HEK293 (cell line): ENCODE results near the gene PPP1R36.
"Not testable (repeated sequence)": the region's sequence is repeated elsewhere in the genome, so short reads cannot be mapped to it uniquely, and the experiment has no call there.

Source experiments
- CTCF ChIA-PET: fragments of 350-600 bp; formaldehyde crosslinking; extraction: SDS; loops from one replicate; lab custom pipeline; 2021; ENCODE audit warnings: antibody characterized with exemption; lab: Yijun Ruan, JAX
- POLR2A ChIA-PET: fragments of 300-600 bp; formaldehyde crosslinking; extraction: SDS; loops from one replicate; lab custom pipeline; 2020; ENCODE audit warnings: antibody characterized with exemption, inconsistent platforms; lab: Yijun Ruan, JAX
- H3K27ac ChIP-seq: fragments of 200-500 bp; sonication (Bioruptor generic); 2 replicates; pipeline ENCODE4 v1.5.1; 2014; ENCODE audit warnings: low read depth, low read length, control low read depth, inconsistent platforms; ENCODE audit errors: extremely low read depth
- H3K36me3 ChIP-seq, 2 experiments: fragments of 200-500 bp in 1 of 2; sonication (Bioruptor generic) in 1 of 2; 1 replicate in 1 of 2; 2 replicates in 1 of 2; pipeline ENCODE4 v1.5.1; 2014 to 2017; ENCODE audit warnings: inconsistent platforms in 2 of 2, low read length in 2 of 2; ENCODE audit not compliant: control insufficient read depth in 2 of 2, insufficient read depth in 1 of 2
- H3K4me1 ChIP-seq: fragments of 200-500 bp; sonication (Bioruptor generic); 2 replicates; pipeline ENCODE4 v1.5.1; 2014; ENCODE audit warnings: mild to moderate bottlenecking, low read length, inconsistent platforms; ENCODE audit not compliant: control insufficient read depth, insufficient read depth
- H3K4me3 ChIP-seq: 2 replicates; pipeline ENCODE4 v1.5.1; 2011; ENCODE audit warnings: low read depth, mild to moderate bottlenecking, control low read depth, low read length, moderate library complexity
- H3K9me3 ChIP-seq: fragments of 200-500 bp; sonication (Bioruptor generic); 2 replicates; pipeline ENCODE4 v1.5.1; 2014; ENCODE audit warnings: low read depth, low read length, inconsistent platforms; ENCODE audit not compliant: control insufficient read depth, insufficient read depth
- FEZF1 ChIP-seq: fragments of 450-650 bp; formaldehyde crosslinking; IDR thresholded peaks from 2 replicates; pipeline ENCODE4 v1.5.1; 2016; ENCODE audit warnings: missing biosample characterization, missing genetic modification characterization
- GLI4 ChIP-seq: fragments of 450-650 bp; formaldehyde crosslinking; IDR thresholded peaks from 2 replicates; pipeline ENCODE4 v1.5.1; 2016; ENCODE audit warnings: missing biosample characterization, missing genetic modification characterization
- PRDM10 ChIP-seq: fragments of 450-650 bp; formaldehyde crosslinking; IDR thresholded peaks from 2 replicates; pipeline ENCODE4 v1.5.1; 2016; ENCODE audit warnings: missing biosample characterization, missing genetic modification characterization
- PRDM2 ChIP-seq: fragments of 450-650 bp; formaldehyde crosslinking; IDR thresholded peaks from 2 replicates; pipeline ENCODE4 v1.5.1; 2016; ENCODE audit warnings: missing biosample characterization, missing genetic modification characterization, borderline replicate concordance
- YY2 ChIP-seq: fragments of 450-650 bp; formaldehyde crosslinking; IDR thresholded peaks from 2 replicates; pipeline ENCODE4 v1.5.1; 2016; ENCODE audit warnings: missing biosample characterization, missing genetic modification characterization
- ZNF146 ChIP-seq: fragments of 450-650 bp; formaldehyde crosslinking; IDR thresholded peaks from 2 replicates; pipeline ENCODE4 v1.5.1; 2016; ENCODE audit warnings: missing biosample characterization, missing genetic modification characterization
- ZNF174 ChIP-seq: fragments of 450-650 bp; formaldehyde crosslinking; IDR thresholded peaks from 2 replicates; pipeline ENCODE4 v1.5.0; 2017; ENCODE audit warnings: missing biosample characterization, mild to moderate bottlenecking, missing genetic modification characterization
- ZNF223 ChIP-seq: fragments of 450-650 bp; formaldehyde crosslinking; IDR thresholded peaks from 2 replicates; pipeline ENCODE4 v1.5.1; 2016; ENCODE audit warnings: missing biosample characterization, missing genetic modification characterization
- ZNF23 ChIP-seq: fragments of 450-650 bp; formaldehyde crosslinking; IDR thresholded peaks from 2 replicates; pipeline ENCODE4 v1.5.1; 2016; ENCODE audit warnings: missing biosample characterization, missing genetic modification characterization, borderline replicate concordance
- ZNF302 ChIP-seq: fragments of 450-650 bp; formaldehyde crosslinking; IDR thresholded peaks from 2 replicates; pipeline ENCODE4 v1.5.1; 2016; ENCODE audit warnings: missing biosample characterization, missing genetic modification characterization, low read depth
- ZNF660 ChIP-seq: fragments of 450-650 bp; IDR thresholded peaks from 2 replicates; pipeline ENCODE4 v1.5.1; 2018; ENCODE audit warnings: missing biosample characterization, mild to moderate bottlenecking, missing genetic modification characterization
- ZNF677 ChIP-seq: fragments of 450-650 bp; IDR thresholded peaks from 2 replicates; pipeline ENCODE4 v1.5.0; 2018; ENCODE audit warnings: missing biosample characterization, mild to moderate bottlenecking, missing genetic modification characterization, moderate library complexity
- ZNF768 ChIP-seq: fragments of 450-650 bp; formaldehyde crosslinking; IDR thresholded peaks from 2 replicates; pipeline ENCODE4 v1.5.1; 2018; ENCODE audit warnings: missing biosample characterization, mild to moderate bottlenecking, missing genetic modification characterization
- ZXDB ChIP-seq: fragments of 450-650 bp; formaldehyde crosslinking; IDR thresholded peaks from 2 replicates; pipeline ENCODE4 v1.5.1; 2016; ENCODE audit warnings: missing biosample characterization, missing genetic modification characterization

PPP1R36 gene

GRCh38 chr14:64566651-64567122, 16.9 kb downstream of the PPP1R36 start:
- Histone ChIP-seq H3K36me3 (no peaks in the 10 kb centered on the region), H3K4me1 (no peaks in the 10 kb centered on the region; the same call in 1 of the 2 replicates), H3K27ac (no peak overlapping the region), H3K4me3 (no peak overlapping the region)
- CTCF ChIA-PET, result no interaction called here
- TF ChIP-seq ZNF174 (tag by site-specific recombination) (no peak), ZNF302 (no peak), ZNF768 (tag by site-specific recombination) (no peak), ZXDB (tag by site-specific recombination) (no peak), FEZF1 (no peak), ZNF660 (no peak)
- TF ChIP-seq, all 188 proteins: peak for 0
- H3K9me3 ChIP-seq, result no peaks in the 10 kb centered on the region
- POLR2A ChIA-PET, result no interaction called here

- H3K4me3 ChIP-seq, result no peak overlapping the region
- no peak overlapping the region for H3K27ac ChIP-seq
- no peaks in the 10 kb centered on the region for H3K4me1 ChIP-seq
- POLR2A ChIA-PET, result no interaction called here
- TF ChIP-seq PRDM2 (tag by site-specific recombination) (no peak), ZNF677 (tag by site-specific recombination) (no peak), ZNF223 (no peak), ZNF146 (tag by site-specific recombination) (no peak), YY2 (tag by site-specific recombination) (no peak), PRDM10 (tag by site-specific recombination) (peak; percentile 56), ZNF23 (tag by site-specific recombination) (no peak), GLI4 (no peak)
- H3K9me3 ChIP-seq, result no peaks in the 10 kb centered on the region
- CTCF ChIA-PET, result interaction anchor here (1.9 kb wide), 1 partner anchor 67 kb away, joined by 4 read pairs; no protein-coding TSS in a partner anchor
- H3K36me3 ChIP-seq, result no peaks in the 10 kb centered on the region
Observed at GRCh38 chr14:64569138-64569631, 19.4 kb downstream of the PPP1R36 start.

GRCh38 chr14:64569646-64570045, 19.9 kb downstream of the PPP1R36 start:
- H3K4me3 ChIP-seq, H3K27ac ChIP-seq, H3K4me1 ChIP-seq, H3K9me3 ChIP-seq, POLR2A ChIA-PET, H3K36me3 ChIP-seq: not testable (repeated sequence)
- CTCF ChIA-PET, result interaction anchor here (1.9 kb wide), 1 partner anchor 67 kb away, joined by 4 read pairs; no protein-coding TSS in a partner anchor
